ENCODE measurements around the gene KDM5B.
A peak's percentile ranks its signal among the peaks of the same experiment; 100 is the strongest.
"Not testable (repeated sequence)": the region's sequence is repeated elsewhere in the genome, so short reads cannot be mapped to it uniquely, and the experiment has no call there.

The KDM5B gene

GRCh38 chr1:202834771-202835547, 26.7 kb upstream of the KDM5B start:
- TF ChIP-seq GATA1 (IDR thresholded peaks at IDR 0.05; ENCODE audit: low read depth, low read length) = no peak
- TF ChIP-seq POLR2A (IDR thresholded peaks at IDR 0.05; ENCODE audit: low read length) = no peak
- DNase-seq = no peak

- TF ChIP-seq GATA1 (IDR thresholded peaks at IDR 0.05; ENCODE audit: low read depth, low read length) (no peak), POLR2A (IDR thresholded peaks at IDR 0.05; ENCODE audit: low read length) (no peak)
- no peak for DNase-seq
Measured at GRCh38 chr1:202831906-202832305, 23.7 kb upstream of the KDM5B start.

GRCh38 chr1:202829223-202829622, 21.0 kb upstream of the KDM5B start:
- not testable (repeated sequence) for DNase-seq

GRCh38 chr1:202825748-202826147, 17.5 kb upstream of the KDM5B start:
- DNase-seq = no peak
- TF ChIP-seq POLR2A (IDR thresholded peaks at IDR 0.05; ENCODE audit: low read length) = no peak
- TF ChIP-seq GATA1 (IDR thresholded peaks at IDR 0.05; ENCODE audit: low read depth, low read length) = no peak

- TF ChIP-seq GATA1 (IDR thresholded peaks at IDR 0.05; ENCODE audit: low read depth, low read length) (no peak), POLR2A (IDR thresholded peaks at IDR 0.05; ENCODE audit: low read length) (no peak)
- no peak for DNase-seq
Measured at GRCh38 chr1:202821467-202821866, 13.2 kb upstream of the KDM5B start.

GRCh38 chr1:202818819-202819218, 10.6 kb upstream of the KDM5B start:
- no peak for TF ChIP-seq POLR2A (IDR thresholded peaks at IDR 0.05; ENCODE audit: low read length)
- no peak for TF ChIP-seq GATA1 (IDR thresholded peaks at IDR 0.05; ENCODE audit: low read depth, low read length)
- no peak for DNase-seq

- DNase-seq = no peak
- no peak for TF ChIP-seq POLR2A (IDR thresholded peaks at IDR 0.05; ENCODE audit: low read length)
- no peak for TF ChIP-seq GATA1 (IDR thresholded peaks at IDR 0.05; ENCODE audit: low read depth, low read length)
Measured at GRCh38 chr1:202815120-202815519, 6.9 kb upstream of the KDM5B start.

- no peak for DNase-seq
- no peak for TF ChIP-seq GATA1 (IDR thresholded peaks at IDR 0.05; ENCODE audit: low read depth, low read length)
- TF ChIP-seq POLR2A (IDR thresholded peaks at IDR 0.05; ENCODE audit: low read length) = no peak
Measured at GRCh38 chr1:202812176-202813026, 4.2 kb upstream of the KDM5B start.

GRCh38 chr1:202811296-202812175, 3.3 kb upstream of the KDM5B start:
- TF ChIP-seq GATA1 (IDR thresholded peaks at IDR 0.05; ENCODE audit: low read depth, low read length) = no peak
- no peak for TF ChIP-seq POLR2A (IDR thresholded peaks at IDR 0.05; ENCODE audit: low read length)
- DNase-seq = peak; percentile 37 to 45

- peak; percentile 94 for DNase-seq
- TF ChIP-seq POLR2A (IDR thresholded peaks at IDR 0.05; ENCODE audit: low read length) = peak; percentile 61
- TF ChIP-seq GATA1 (IDR thresholded peaks at IDR 0.05; ENCODE audit: low read depth, low read length) = no peak
Measured at GRCh38 chr1:202810615-202811295, 2.5 kb upstream of the KDM5B start, which contains the start of gene PCAT6. TSS of gene PCAT6 (plus strand) at chr1:202810954.

- DNase-seq = no peak
- TF ChIP-seq GATA1 (IDR thresholded peaks at IDR 0.05; ENCODE audit: low read depth, low read length) = no peak
- no peak for TF ChIP-seq POLR2A (IDR thresholded peaks at IDR 0.05; ENCODE audit: low read length)
Measured at GRCh38 chr1:202810193-202810614, 2.0 kb upstream of the KDM5B start.

- TF ChIP-seq POLR2A (IDR thresholded peaks at IDR 0.05; ENCODE audit: low read length) (no peak), GATA1 (IDR thresholded peaks at IDR 0.05; ENCODE audit: low read depth, low read length) (no peak)
- no peak for DNase-seq
Measured at GRCh38 chr1:202809597-202810159, 1.5 kb upstream of the KDM5B start.

- no peak for TF ChIP-seq POLR2A (IDR thresholded peaks at IDR 0.05; ENCODE audit: low read length)
- TF ChIP-seq GATA1 (IDR thresholded peaks at IDR 0.05; ENCODE audit: low read depth, low read length) = no peak
- peak; percentile 64 to 68 for DNase-seq
Measured at GRCh38 chr1:202807451-202807925, 733 bp downstream of the KDM5B start.
